ENCODE measurements around the gene GORAB.

GRCh38 chr1:170558731-170559130 is 26.8 kb downstream of the GORAB start:
- no peak for TF ChIP-seq POLR2A (IDR thresholded peaks at IDR 0.05)
- TF ChIP-seq CTCF (IDR thresholded peaks at IDR 0.05): no peak
